Liver (tissue), 9 donors: ENCODE measurements around the gene AKAP12. TPM values are rescaled to one million over a fixed set of nuclear protein-coding genes. Genes with fewer than 3 reads are reported as not detected.

Source experiments
- DNase-seq: peaks from one replicate; pipeline ENCODE4 v3.0.0-alpha.2; 2017; ENCODE audit warnings: low spot score
- H3K27ac ChIP-seq, 2 donors: one replicate each; pipeline ENCODE4 v1.7.0; 2013; ENCODE audit warnings: inconsistent platforms in 2 of 2, low read length in 2 of 2, control low read depth in 1 of 2, low read depth in 1 of 2, mild to moderate bottlenecking in 1 of 2
- H3K27me3 ChIP-seq, 4 donors: one replicate each; pipeline versions ENCODE4 v1.6.1 to v1.7.0; 2013; ENCODE audit warnings: low read length in 3 of 4, inconsistent platforms in 1 of 4, mild to moderate bottlenecking in 1 of 4, moderate library complexity in 1 of 4; ENCODE audit not compliant: control insufficient read depth in 4 of 4, insufficient read depth in 4 of 4
- H3K36me3 ChIP-seq, 4 donors: one replicate each; pipeline versions ENCODE4 v1.6.1 to v1.7.0; 2013; ENCODE audit warnings: low read length in 3 of 4, mild to moderate bottlenecking in 3 of 4, low read depth in 1 of 4, moderate library complexity in 1 of 4; ENCODE audit not compliant: control insufficient read depth in 4 of 4, insufficient read depth in 3 of 4
- H3K4me1 ChIP-seq, 4 donors: one replicate each; pipeline versions ENCODE4 v1.6.1 to v1.7.0; 2013; ENCODE audit warnings: low read length in 3 of 4, mild to moderate bottlenecking in 3 of 4, moderate library complexity in 1 of 4; ENCODE audit not compliant: control insufficient read depth in 4 of 4, insufficient read depth in 4 of 4
- H3K4me3 ChIP-seq, 3 donors: one replicate each; pipeline versions ENCODE4 v1.6.1 to v1.7.0; 2013; ENCODE audit warnings: low read length in 3 of 3, control low read depth in 1 of 3, low read depth in 1 of 3, mild to moderate bottlenecking in 1 of 3
- H3K9ac ChIP-seq, 2 donors: one replicate each; pipeline ENCODE4 v1.7.0; 2013; ENCODE audit warnings: low read length in 2 of 2, mild to moderate bottlenecking in 2 of 2, moderate library complexity in 2 of 2, control low read depth in 1 of 2, low read depth in 1 of 2
- H3K9me3 ChIP-seq, 4 donors: one replicate each; pipeline versions ENCODE4 v1.6.1 to v1.7.0; 2013; ENCODE audit warnings: low read length in 3 of 4; ENCODE audit not compliant: control insufficient read depth in 4 of 4
- ATF3 ChIP-seq: IDR thresholded peaks from 2 replicates; pipeline ENCODE4 v1.6.1; 2016; ENCODE audit warnings: antibody characterized with exemption
- CTCF ChIP-seq: fragments of 150-350 bp; IDR thresholded peaks from 2 replicates; pipeline ENCODE4 v1.5.1; 2017; ENCODE audit warnings: improper control_type of control experiment, low read depth, low read length; ENCODE audit not compliant: missing input control
- FOXA1 ChIP-seq: IDR thresholded peaks from 2 replicates; pipeline ENCODE4 v1.6.1; 2016; ENCODE audit warnings: antibody characterized with exemption
- FOXA2 ChIP-seq: IDR thresholded peaks from 2 replicates; pipeline ENCODE4 v1.6.1; 2016; ENCODE audit warnings: antibody characterized with exemption
- GABPA ChIP-seq, 2 donors: IDR thresholded peaks in 1 of 2; conservative IDR thresholded peaks in 1 of 2; 2 replicates each; pipeline ENCODE4 v1.6.1; 2016; ENCODE audit warnings: antibody characterized with exemption in 2 of 2, mild to moderate bottlenecking in 1 of 2, moderate library complexity in 1 of 2
- HNF4A ChIP-seq, 2 donors: conservative IDR thresholded peaks; 2 replicates each; pipeline ENCODE4 v1.6.1; 2016; ENCODE audit warnings: antibody characterized with exemption in 2 of 2, mild to moderate bottlenecking in 2 of 2
- HNF4G ChIP-seq: IDR thresholded peaks from 2 replicates; pipeline ENCODE4 v1.6.1; 2016; ENCODE audit warnings: antibody characterized with exemption
- JUND ChIP-seq, 2 donors: IDR thresholded peaks; 2 replicates each; pipeline ENCODE4 v1.6.1; 2016; ENCODE audit warnings: antibody characterized with exemption in 2 of 2
- NR2F2 ChIP-seq: IDR thresholded peaks from 2 replicates; pipeline ENCODE4 v1.6.1; 2016; ENCODE audit warnings: antibody characterized with exemption
- RAD21 ChIP-seq, 2 donors: IDR thresholded peaks; 2 replicates each; pipeline ENCODE4 v1.6.1; 2016; ENCODE audit warnings: antibody characterized with exemption in 2 of 2, mild to moderate bottlenecking in 2 of 2
- RXRA ChIP-seq, 2 donors: IDR thresholded peaks; 2 replicates each; pipeline ENCODE4 v1.6.1; 2017 to 2018; ENCODE audit warnings: antibody characterized with exemption in 2 of 2, mild to moderate bottlenecking in 1 of 2
- YY1 ChIP-seq: IDR thresholded peaks from 2 replicates; pipeline ENCODE4 v1.6.1; 2016; ENCODE audit warnings: antibody characterized with exemption, mild to moderate bottlenecking
- WGBS: extraction: QIAGEN DNeasy Blood & Tissue Kit; methylation state at CpG from one replicate; pipeline ENCODE4 v1.1.7; 2013; 5-methylcytosine and 5-hydroxymethylcytosine counted together
- polyA plus RNA-seq, 2 donors: library from polyadenylated mRNA; stranded (reverse) in 1 of 2; unstranded in 1 of 2; fragments of 200-250 nt in 1 of 2; fragments of >200 nt in 1 of 2; fragmentation: Nextera tagmentation in 1 of 2; extraction: Ambion mirVana in 1 of 2; gene quantifications; one replicate each; pipeline versions ENCODE4 v1.2.1 to v1.2.3, GENCODE V29; 2013 to 2015
- total RNA-seq, 2 donors: library from RNA; depleted of rRNA; stranded (reverse); fragments of >200 nt; gene quantifications; one replicate each; pipeline ENCODE4 v1.2.3, GENCODE V29; 2014
- TF ChIP-seq, protein P1 (sequence below): IDR thresholded peaks from 2 replicates; pipeline ENCODE4 v1.6.1; 2016; ENCODE audit warnings: antibody characterized with exemption
- TF ChIP-seq, protein P2 (sequence below): IDR thresholded peaks from 2 replicates; pipeline ENCODE4 v1.6.1; 2016; ENCODE audit warnings: antibody characterized with exemption
- TF ChIP-seq, protein P3 (sequence below): IDR thresholded peaks from 2 replicates; pipeline ENCODE4 v1.6.1; 2016; ENCODE audit warnings: antibody characterized with exemption, mild to moderate bottlenecking
- donor health status: healthy.
- donor health status: healthy.
- donor health status: healthy.
- donor health status: healthy.
- donor health status: healthy.

Gene AKAP12
- total and polyA plus RNA-seq, 4 donors: 6.7 to 14.8 (median 8.6) TPM

GRCh38 chr6:151349651-151350270 is 110.0 kb downstream of the AKAP12 start:
- Histone ChIP-seq H3K4me1 (no peaks in the 10 kb centered on the region), H3K36me3 (no peaks in the 10 kb centered on the region), H3K9me3 (no peaks in the 10 kb centered on the region), H3K9ac (no peak overlapping the region), H3K4me3 (no peak overlapping the region), H3K27ac (no peak overlapping the region), H3K27me3 (no peaks in the 10 kb centered on the region)
- 85% methylated on average over 19 of the region's 19 CpGs for WGBS
- no peak for DNase-seq
- TF ChIP-seq, protein P1, sequence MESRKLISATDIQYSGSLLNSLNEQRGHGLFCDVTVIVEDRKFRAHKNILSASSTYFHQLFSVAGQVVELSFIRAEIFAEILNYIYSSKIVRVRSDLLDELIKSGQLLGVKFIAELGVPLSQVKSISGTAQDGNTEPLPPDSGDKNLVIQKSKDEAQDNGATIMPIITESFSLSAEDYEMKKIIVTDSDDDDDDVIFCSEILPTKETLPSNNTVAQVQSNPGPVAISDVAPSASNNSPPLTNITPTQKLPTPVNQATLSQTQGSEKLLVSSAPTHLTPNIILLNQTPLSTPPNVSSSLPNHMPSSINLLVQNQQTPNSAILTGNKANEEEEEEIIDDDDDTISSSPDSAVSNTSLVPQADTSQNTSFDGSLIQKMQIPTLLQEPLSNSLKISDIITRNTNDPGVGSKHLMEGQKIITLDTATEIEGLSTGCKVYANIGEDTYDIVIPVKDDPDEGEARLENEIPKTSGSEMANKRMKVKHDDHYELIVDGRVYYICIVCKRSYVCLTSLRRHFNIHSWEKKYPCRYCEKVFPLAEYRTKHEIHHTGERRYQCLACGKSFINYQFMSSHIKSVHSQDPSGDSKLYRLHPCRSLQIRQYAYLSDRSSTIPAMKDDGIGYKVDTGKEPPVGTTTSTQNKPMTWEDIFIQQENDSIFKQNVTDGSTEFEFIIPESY: no peak
- TF ChIP-seq RAD21 (IDR thresholded peaks at IDR 0.05): no peak
- TF ChIP-seq FOXA2: no peak
- TF ChIP-seq RXRA (IDR thresholded peaks at IDR 0.05): no peak
- no peak for TF ChIP-seq CTCF
- TF ChIP-seq YY1: no peak
- no peak for TF ChIP-seq JUND (IDR thresholded peaks at IDR 0.05)
- no peak for TF ChIP-seq HNF4A (conservative IDR thresholded peaks at IDR 0.05)
- TF ChIP-seq ATF3: no peak
- no peak for TF ChIP-seq NR2F2

DNA sequence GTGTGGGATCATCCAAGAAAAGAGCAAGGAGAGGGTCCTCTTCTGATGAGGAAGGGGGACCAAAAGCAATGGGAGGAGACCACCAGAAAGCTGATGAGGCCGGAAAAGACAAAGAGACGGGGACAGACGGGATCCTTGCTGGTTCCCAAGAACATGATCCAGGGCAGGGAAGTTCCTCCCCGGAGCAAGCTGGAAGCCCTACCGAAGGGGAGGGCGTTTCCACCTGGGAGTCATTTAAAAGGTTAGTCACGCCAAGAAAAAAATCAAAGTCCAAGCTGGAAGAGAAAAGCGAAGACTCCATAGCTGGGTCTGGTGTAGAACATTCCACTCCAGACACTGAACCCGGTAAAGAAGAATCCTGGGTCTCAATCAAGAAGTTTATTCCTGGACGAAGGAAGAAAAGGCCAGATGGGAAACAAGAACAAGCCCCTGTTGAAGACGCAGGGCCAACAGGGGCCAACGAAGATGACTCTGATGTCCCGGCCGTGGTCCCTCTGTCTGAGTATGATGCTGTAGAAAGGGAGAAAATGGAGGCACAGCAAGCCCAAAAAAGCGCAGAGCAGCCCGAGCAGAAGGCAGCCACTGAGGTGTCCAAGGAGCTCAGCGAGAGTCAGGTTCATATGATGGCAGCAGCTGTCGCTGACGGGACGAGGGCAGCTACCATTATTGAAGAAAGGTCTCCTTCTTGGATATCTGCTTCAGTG is 110.8 kb downstream of the AKAP12 start:
- Histone ChIP-seq H3K4me1 (no peaks in the 10 kb centered on the region), H3K36me3 (no peaks in the 10 kb centered on the region), H3K4me3 (no peak overlapping the region), H3K27me3 (no peaks in the 10 kb centered on the region), H3K27ac (no peak overlapping the region), H3K9ac (no peak overlapping the region), H3K9me3 (no peaks in the 10 kb centered on the region)
- WGBS: 94% methylated on average over 20 of the region's 20 CpGs
- no peak for DNase-seq
- TF ChIP-seq GABPA (IDR thresholded peaks at IDR 0.05 in 1 of 2, conservative IDR thresholded peaks at IDR 0.05 in 1 of 2): no peak
- TF ChIP-seq, protein P2, sequence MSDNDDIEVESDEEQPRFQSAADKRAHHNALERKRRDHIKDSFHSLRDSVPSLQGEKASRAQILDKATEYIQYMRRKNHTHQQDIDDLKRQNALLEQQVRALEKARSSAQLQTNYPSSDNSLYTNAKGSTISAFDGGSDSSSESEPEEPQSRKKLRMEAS: no peak
- TF ChIP-seq NR2F2: no peak
- no peak for TF ChIP-seq ATF3
- TF ChIP-seq YY1: no peak
- TF ChIP-seq FOXA1: no peak
- TF ChIP-seq CTCF: no peak
- TF ChIP-seq, protein P3, sequence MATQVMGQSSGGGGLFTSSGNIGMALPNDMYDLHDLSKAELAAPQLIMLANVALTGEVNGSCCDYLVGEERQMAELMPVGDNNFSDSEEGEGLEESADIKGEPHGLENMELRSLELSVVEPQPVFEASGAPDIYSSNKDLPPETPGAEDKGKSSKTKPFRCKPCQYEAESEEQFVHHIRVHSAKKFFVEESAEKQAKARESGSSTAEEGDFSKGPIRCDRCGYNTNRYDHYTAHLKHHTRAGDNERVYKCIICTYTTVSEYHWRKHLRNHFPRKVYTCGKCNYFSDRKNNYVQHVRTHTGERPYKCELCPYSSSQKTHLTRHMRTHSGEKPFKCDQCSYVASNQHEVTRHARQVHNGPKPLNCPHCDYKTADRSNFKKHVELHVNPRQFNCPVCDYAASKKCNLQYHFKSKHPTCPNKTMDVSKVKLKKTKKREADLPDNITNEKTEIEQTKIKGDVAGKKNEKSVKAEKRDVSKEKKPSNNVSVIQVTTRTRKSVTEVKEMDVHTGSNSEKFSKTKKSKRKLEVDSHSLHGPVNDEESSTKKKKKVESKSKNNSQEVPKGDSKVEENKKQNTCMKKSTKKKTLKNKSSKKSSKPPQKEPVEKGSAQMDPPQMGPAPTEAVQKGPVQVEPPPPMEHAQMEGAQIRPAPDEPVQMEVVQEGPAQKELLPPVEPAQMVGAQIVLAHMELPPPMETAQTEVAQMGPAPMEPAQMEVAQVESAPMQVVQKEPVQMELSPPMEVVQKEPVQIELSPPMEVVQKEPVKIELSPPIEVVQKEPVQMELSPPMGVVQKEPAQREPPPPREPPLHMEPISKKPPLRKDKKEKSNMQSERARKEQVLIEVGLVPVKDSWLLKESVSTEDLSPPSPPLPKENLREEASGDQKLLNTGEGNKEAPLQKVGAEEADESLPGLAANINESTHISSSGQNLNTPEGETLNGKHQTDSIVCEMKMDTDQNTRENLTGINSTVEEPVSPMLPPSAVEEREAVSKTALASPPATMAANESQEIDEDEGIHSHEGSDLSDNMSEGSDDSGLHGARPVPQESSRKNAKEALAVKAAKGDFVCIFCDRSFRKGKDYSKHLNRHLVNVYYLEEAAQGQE: no peak
- no peak for TF ChIP-seq JUND (IDR thresholded peaks at IDR 0.05)
- TF ChIP-seq FOXA2: no peak
- no peak for TF ChIP-seq HNF4G
